C4-2B (cell line): ENCODE measurements around the gene ERFE.

ENCODE experiments used
- CTCF ChIP-seq: fragments of 450-650 bp; conservative IDR thresholded peaks from 2 replicates; pipeline ENCODE4 v1.5.1; 2017; ENCODE audit warnings: mild to moderate bottlenecking
- ZFX ChIP-seq: fragments of 450-650 bp; IDR thresholded peaks from 2 replicates; pipeline ENCODE4 v1.6.1; 2017

- no peak for TF ChIP-seq CTCF
- TF ChIP-seq ZFX, result no peak
These were observed 20.2 kb upstream of the ERFE start, which contains the start of gene KLHL30 for GRCh38 chr2:238138331-238139195.
